ENCODE results near the gene PLSCR1. TPM values are rescaled to one million over a fixed set of nuclear protein-coding genes. Genes with fewer than 3 reads are reported as not detected.

The PLSCR1 gene
- total RNA-seq, 4 donors from 2014 or later = 37.1 to 190 (median 88.7) TPM

- Histone ChIP-seq H3K27ac (no peak overlapping the region), H3K4me1 (peaks cover 0 to 14% (median 0%) of the 10 kb centered on the region in 3 donors), H3K27me3 (no peaks in the 10 kb centered on the region), H3K4me3 (no peak overlapping the region), H3K9me3 (no peaks in the 10 kb centered on the region), H3K36me3 (peaks cover 4 to 62% of the 10 kb centered on the region in 2 donors)
- ATAC-seq = no peak
- TF ChIP-seq EP300 (IDR thresholded peaks at IDR 0.05) (no peak), POLR2A (IDR thresholded peaks at IDR 0.05) (no peak), CTCF (IDR thresholded peaks at IDR 0.05) (no peak), POLR2AphosphoS5 (IDR thresholded peaks at IDR 0.05) (no peak)
These were observed 24.6 kb downstream of the PLSCR1 start for GRCh38 chr3:146519810-146520209.

GRCh38 chr3:146517684-146518435, 26.5 kb downstream of the PLSCR1 start:
- H3K27ac ChIP-seq = no peak overlapping the region
- WGBS, 2 donors (ENCODE audit: low coverage in 1 of 2) = 77 to 90% methylated on average over 3 to 4 of the region's 4 CpGs
- TF ChIP-seq EP300 (IDR thresholded peaks at IDR 0.05) = no peak
- TF ChIP-seq POLR2AphosphoS5 (IDR thresholded peaks at IDR 0.05) = no peak
- TF ChIP-seq CTCF (IDR thresholded peaks at IDR 0.05) = no peak
- no peak for TF ChIP-seq POLR2A (IDR thresholded peaks at IDR 0.05)
- peaks cover 0 to 68% of the 10 kb centered on the region in 2 donors for H3K36me3 ChIP-seq
- no peak for ATAC-seq
- no peaks in the 10 kb centered on the region for H3K9me3 ChIP-seq
- peaks cover 0 to 20% (median 0%) of the 10 kb centered on the region in 3 donors for H3K4me1 ChIP-seq
- no peak overlapping the region for H3K4me3 ChIP-seq
- H3K27me3 ChIP-seq = no peaks in the 10 kb centered on the region

DNA sequence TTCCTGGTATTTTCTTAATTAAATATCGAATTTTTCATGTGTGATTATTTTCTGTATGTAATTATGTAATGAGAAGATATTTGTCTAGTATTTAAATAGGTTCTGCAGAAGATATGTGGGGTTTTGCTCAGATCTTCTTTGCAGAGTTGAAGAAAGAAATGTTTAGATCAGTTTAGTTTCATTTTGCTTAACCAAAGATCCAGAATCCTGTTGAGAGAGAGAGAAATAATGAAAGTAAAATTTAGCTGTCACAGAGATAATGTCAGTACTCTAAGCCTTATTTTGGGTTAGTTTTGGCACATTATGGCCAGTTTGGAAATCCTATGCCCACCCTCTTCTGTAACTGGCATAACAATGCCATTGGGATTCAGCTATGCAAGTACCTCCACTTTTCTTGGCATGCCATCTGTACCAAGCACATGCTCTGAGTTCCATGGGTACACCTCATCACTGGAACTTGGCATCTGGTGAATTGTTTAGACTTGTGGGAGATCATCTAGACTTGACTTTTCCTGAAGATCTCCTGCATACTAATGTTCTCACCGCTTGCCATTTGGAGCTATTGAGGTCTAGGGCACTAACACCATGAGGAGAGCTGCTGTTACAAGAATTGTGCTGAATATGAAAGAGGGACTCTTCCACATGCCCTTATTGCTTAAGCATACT, 30.9 kb downstream of the PLSCR1 start:
- Histone ChIP-seq H3K9me3 (no peaks in the 10 kb centered on the region), H3K27ac (peak overlapping the region in 1 of 4 donors; percentile 1), H3K4me1 (peaks cover 0 to 16% (median 0%) of the 10 kb centered on the region in 3 donors), H3K36me3 (peaks cover 0 to 45% of the 10 kb centered on the region in 2 donors), H3K27me3 (no peaks in the 10 kb centered on the region), H3K4me3 (no peak overlapping the region)
- ATAC-seq = no peak
- TF ChIP-seq EP300 (IDR thresholded peaks at IDR 0.05) (no peak), POLR2A (IDR thresholded peaks at IDR 0.05) (no peak), POLR2AphosphoS5 (IDR thresholded peaks at IDR 0.05) (peak; percentile 38), CTCF (IDR thresholded peaks at IDR 0.05) (no peak)
- WGBS, 2 donors (ENCODE audit: low coverage in 1 of 2) = 74 to 100% methylated on average over 1 to 2 of the region's 2 CpGs

- Histone ChIP-seq H3K27me3 (no peaks in the 10 kb centered on the region), H3K27ac (no peak overlapping the region), H3K4me3 (no peak overlapping the region), H3K36me3 (peaks cover 0 to 35% of the 10 kb centered on the region in 2 donors), H3K4me1 (peaks cover 0 to 17% (median 0%) of the 10 kb centered on the region in 3 donors), H3K9me3 (no peaks in the 10 kb centered on the region)
- TF ChIP-seq CTCF (IDR thresholded peaks at IDR 0.05) (no peak), EP300 (IDR thresholded peaks at IDR 0.05) (no peak), POLR2A (IDR thresholded peaks at IDR 0.05) (no peak), POLR2AphosphoS5 (IDR thresholded peaks at IDR 0.05) (no peak)
- no peak for ATAC-seq
- 68 to 78% methylated on average over 3 of the region's 3 CpGs for WGBS, 2 donors (ENCODE audit: low coverage in 1 of 2)
These were observed 32.8 kb downstream of the PLSCR1 start for GRCh38 chr3:146511402-146512134.
